Osteocyte (in vitro differentiated cells): ENCODE data around the gene WNK2. TPM values are rescaled to one million over a fixed set of nuclear protein-coding genes. Genes with fewer than 3 reads are reported as not detected.

Source experiments
- DNase-seq: peaks from one replicate; pipeline ENCODE4 v3.0.0; 2021; ENCODE audit warnings: mixed read lengths; ENCODE audit not compliant: unreplicated experiment; ENCODE audit errors: extremely low spot score
- H3K27ac Mint-ChIP-seq: one replicate; pipeline ENCODE4 v1.8.0; 2021; ENCODE audit warnings: mild to moderate bottlenecking, mixed read lengths; ENCODE audit not compliant: unreplicated experiment
- H3K27me3 Mint-ChIP-seq: one replicate; pipeline ENCODE4 v1.8.0; 2021; ENCODE audit warnings: mixed read lengths; ENCODE audit not compliant: unreplicated experiment
- H3K36me3 Mint-ChIP-seq: one replicate; pipeline ENCODE4 v1.8.0; 2021; ENCODE audit warnings: mixed read lengths; ENCODE audit not compliant: unreplicated experiment
- H3K4me1 Mint-ChIP-seq: one replicate; pipeline ENCODE4 v1.8.0; 2021; ENCODE audit warnings: mixed read lengths; ENCODE audit not compliant: unreplicated experiment
- H3K4me3 Mint-ChIP-seq: one replicate; pipeline ENCODE4 v1.8.0; 2021; ENCODE audit warnings: mild to moderate bottlenecking, moderate library complexity, mixed read lengths; ENCODE audit not compliant: unreplicated experiment
- H3K9me3 Mint-ChIP-seq: one replicate; pipeline ENCODE4 v1.8.0; 2021; ENCODE audit warnings: mixed read lengths; ENCODE audit not compliant: unreplicated experiment
- total RNA-seq: library from RNA; stranded (reverse); gene quantifications from 2 replicates; pipeline ENCODE4 v1.2.1, GENCODE V29; 2021
- TF ChIP-seq, protein P1 (sequence below): fragments of 200-600 bp; sonication (generic); IDR thresholded peaks from 2 replicates; pipeline ENCODE4 v1.5.0; 2021; ENCODE audit warnings: antibody characterized with exemption, mild to moderate bottlenecking, moderate library complexity

WNK2 gene
- total RNA-seq, 1 donor from 2014 or later: not detected

DNA sequence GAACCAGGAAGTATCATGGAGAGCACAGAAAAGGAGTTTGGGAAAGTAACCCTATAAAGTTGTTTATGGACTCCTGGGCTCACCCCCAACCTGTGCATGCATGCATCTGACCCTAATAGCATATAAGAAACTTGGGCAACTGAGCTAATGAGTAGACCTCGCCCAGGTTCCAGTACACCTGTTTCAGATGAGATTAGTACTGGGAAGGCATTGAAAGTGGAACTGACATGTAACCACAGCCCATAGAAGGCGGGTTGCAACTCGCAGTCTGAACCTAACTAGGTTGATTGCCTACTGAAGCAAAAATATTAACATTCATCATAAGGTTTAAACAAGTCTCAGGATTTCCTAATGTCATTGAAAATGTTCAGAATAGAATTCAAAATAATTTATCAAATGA is 87.0 kb downstream of the WNK2 start:
- Mint-ChIP-seq H3K9me3 (peaks cover 11% of the 10 kb centered on the region), H3K4me1 (no peaks in the 10 kb centered on the region), H3K27ac (no peak overlapping the region), H3K36me3 (no peaks in the 10 kb centered on the region), H3K27me3 (peaks cover 28% of the 10 kb centered on the region), H3K4me3 (no peak overlapping the region)
- TF ChIP-seq, protein P1, sequence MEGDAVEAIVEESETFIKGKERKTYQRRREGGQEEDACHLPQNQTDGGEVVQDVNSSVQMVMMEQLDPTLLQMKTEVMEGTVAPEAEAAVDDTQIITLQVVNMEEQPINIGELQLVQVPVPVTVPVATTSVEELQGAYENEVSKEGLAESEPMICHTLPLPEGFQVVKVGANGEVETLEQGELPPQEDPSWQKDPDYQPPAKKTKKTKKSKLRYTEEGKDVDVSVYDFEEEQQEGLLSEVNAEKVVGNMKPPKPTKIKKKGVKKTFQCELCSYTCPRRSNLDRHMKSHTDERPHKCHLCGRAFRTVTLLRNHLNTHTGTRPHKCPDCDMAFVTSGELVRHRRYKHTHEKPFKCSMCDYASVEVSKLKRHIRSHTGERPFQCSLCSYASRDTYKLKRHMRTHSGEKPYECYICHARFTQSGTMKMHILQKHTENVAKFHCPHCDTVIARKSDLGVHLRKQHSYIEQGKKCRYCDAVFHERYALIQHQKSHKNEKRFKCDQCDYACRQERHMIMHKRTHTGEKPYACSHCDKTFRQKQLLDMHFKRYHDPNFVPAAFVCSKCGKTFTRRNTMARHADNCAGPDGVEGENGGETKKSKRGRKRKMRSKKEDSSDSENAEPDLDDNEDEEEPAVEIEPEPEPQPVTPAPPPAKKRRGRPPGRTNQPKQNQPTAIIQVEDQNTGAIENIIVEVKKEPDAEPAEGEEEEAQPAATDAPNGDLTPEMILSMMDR: no peak
- no peak for DNase-seq

DNA sequence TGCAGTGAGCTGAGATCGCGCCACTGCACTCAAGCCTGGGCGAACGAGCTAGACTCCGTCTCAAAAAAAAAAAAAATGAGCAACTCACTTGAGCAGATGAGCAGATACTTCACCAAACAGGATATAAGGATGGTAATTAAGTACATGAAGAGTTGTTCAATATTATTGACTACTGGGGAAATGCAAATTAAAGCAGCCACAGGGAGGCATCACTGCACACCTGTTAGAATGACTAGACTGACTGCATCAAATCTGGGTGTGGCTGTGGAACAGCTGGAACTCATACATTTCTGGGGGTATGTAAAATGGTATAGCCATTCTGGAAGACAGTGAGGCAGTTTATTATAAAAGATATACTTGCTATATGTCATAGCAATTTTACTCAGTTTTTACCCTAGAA is 93.0 kb downstream of the WNK2 start:
- DNase-seq: no peak
- TF ChIP-seq, protein P1: no peak
- Mint-ChIP-seq H3K27ac (no peak overlapping the region), H3K4me1 (no peaks in the 10 kb centered on the region), H3K27me3 (peaks cover 60% of the 10 kb centered on the region), H3K9me3 (peaks cover 6% of the 10 kb centered on the region), H3K4me3 (no peak overlapping the region), H3K36me3 (no peaks in the 10 kb centered on the region)

DNA sequence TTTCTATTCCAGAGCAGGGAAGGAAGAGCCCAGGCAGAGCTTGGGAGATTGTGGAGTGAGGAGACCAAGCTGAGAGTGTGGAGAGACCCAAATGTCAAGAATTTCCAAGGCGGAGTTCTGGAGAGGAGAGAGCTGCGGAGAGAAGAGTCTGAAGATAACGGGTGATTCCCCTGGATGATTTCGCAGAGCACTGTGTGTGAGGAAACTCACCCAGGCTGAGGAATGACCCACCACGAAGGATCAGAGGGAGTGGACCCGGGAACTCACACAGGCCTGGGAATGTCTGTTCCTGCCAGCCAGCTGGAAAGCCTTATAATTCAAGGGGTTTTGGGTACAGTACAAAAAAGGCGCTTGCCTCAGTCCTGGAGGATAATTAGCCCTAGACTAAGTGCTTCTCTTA is 94.2 kb downstream of the WNK2 start:
- H3K36me3 Mint-ChIP-seq: no peaks in the 10 kb centered on the region
- peaks cover 6% of the 10 kb centered on the region for H3K9me3 Mint-ChIP-seq
- TF ChIP-seq, protein P1: no peak
- peaks cover 69% of the 10 kb centered on the region for H3K27me3 Mint-ChIP-seq
- no peaks in the 10 kb centered on the region for H3K4me1 Mint-ChIP-seq
- no peak overlapping the region for H3K27ac Mint-ChIP-seq
- DNase-seq: no peak
- no peak overlapping the region for H3K4me3 Mint-ChIP-seq

DNA sequence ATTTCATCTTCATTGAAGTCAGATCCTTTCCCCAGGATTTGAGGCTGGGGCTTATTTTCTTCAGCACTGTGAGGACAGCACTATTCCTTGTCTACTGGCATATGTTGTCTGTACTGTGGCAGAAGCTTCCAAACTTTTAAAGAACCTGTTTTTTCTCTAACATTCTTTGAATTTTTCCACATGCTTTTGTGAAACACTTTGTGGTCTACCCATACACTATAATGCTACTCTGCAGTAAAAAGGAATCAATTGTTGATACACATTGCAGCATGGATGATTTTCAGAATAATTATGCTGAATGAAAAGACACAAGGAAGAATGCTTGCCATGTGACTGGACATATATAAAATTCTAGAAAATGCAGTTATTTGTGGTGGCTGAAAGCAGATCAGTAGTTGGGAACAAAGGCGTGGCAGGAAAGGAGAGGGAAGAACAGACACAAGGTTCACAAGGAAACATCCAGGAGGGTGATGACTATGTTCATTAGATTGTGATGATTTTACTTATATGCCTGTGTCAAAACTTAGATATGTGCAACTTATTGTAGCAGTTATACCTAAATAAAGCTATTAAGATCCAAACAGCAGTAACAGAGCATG is 96.8 kb downstream of the WNK2 start:
- DNase-seq: no peak
- H3K4me1 Mint-ChIP-seq: no peaks in the 10 kb centered on the region

More for the DNA sequence above, 96.8 kb downstream of the WNK2 start:
- Mint-ChIP-seq H3K36me3 (no peaks in the 10 kb centered on the region), H3K27me3 (peaks cover 71% of the 10 kb centered on the region), H3K4me3 (no peak overlapping the region), H3K9me3 (no peaks in the 10 kb centered on the region), H3K27ac (no peak overlapping the region)
- TF ChIP-seq, protein P1: no peak
